ENCODE data around the gene NCR2.

Gene NCR2

DNA sequence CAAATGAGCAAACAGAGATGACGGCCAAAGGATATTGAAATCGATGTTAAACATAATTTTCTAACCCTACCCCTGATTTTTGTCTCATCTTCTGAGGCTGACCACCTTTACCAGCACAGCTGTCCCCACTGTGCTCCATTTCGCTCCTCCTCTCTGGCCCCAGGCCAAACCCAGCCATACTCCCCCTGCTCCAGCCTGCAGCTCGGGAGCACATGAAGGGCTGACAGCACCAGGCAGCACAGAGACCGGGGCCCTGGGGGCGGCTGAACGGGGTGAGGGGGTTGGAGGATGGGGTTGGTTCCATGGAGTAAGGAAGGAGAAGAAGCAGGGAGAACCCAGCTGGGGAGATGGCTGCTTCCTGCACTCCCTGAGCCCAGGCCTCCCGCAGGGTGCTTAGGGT is 3.2 kb upstream of the NCR2 start:
- TF ChIP-seq ZC3H10 (CRISPR knock-in tag; IDR thresholded peaks at IDR 0.05) = no peak
- TF ChIP-seq ZFP3 (CRISPR knock-in tag; IDR thresholded peaks at IDR 0.05) = no peak
- TF ChIP-seq CSRNP3 (CRISPR knock-in tag; IDR thresholded peaks at IDR 0.05) = no peak
- TF ChIP-seq RARB (CRISPR knock-in tag; IDR thresholded peaks at IDR 0.05) = no peak
- TF ChIP-seq, protein P1, sequence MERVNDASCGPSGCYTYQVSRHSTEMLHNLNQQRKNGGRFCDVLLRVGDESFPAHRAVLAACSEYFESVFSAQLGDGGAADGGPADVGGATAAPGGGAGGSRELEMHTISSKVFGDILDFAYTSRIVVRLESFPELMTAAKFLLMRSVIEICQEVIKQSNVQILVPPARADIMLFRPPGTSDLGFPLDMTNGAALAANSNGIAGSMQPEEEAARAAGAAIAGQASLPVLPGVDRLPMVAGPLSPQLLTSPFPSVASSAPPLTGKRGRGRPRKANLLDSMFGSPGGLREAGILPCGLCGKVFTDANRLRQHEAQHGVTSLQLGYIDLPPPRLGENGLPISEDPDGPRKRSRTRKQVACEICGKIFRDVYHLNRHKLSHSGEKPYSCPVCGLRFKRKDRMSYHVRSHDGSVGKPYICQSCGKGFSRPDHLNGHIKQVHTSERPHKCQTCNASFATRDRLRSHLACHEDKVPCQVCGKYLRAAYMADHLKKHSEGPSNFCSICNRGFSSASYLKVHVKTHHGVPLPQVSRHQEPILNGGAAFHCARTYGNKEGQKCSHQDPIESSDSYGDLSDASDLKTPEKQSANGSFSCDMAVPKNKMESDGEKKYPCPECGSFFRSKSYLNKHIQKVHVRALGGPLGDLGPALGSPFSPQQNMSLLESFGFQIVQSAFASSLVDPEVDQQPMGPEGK (CRISPR knock-in tag; IDR thresholded peaks at IDR 0.05; ENCODE audit: borderline replicate concordance) = no peak
- TF ChIP-seq, protein P2, sequence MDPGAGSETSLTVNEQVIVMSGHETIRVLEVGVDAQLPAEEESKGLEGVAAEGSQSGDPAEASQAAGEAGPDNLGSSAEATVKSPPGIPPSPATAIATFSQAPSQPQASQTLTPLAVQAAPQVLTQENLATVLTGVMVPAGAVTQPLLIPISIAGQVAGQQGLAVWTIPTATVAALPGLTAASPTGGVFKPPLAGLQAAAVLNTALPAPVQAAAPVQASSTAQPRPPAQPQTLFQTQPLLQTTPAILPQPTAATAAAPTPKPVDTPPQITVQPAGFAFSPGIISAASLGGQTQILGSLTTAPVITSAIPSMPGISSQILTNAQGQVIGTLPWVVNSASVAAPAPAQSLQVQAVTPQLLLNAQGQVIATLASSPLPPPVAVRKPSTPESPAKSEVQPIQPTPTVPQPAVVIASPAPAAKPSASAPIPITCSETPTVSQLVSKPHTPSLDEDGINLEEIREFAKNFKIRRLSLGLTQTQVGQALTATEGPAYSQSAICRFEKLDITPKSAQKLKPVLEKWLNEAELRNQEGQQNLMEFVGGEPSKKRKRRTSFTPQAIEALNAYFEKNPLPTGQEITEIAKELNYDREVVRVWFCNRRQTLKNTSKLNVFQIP (CRISPR knock-in tag; IDR thresholded peaks at IDR 0.05; ENCODE audit: borderline replicate concordance, low read depth) = no peak
- no peak for TF ChIP-seq ZNF70 (CRISPR knock-in tag; IDR thresholded peaks at IDR 0.05)
- no peak for TF ChIP-seq ISL1 (CRISPR knock-in tag; IDR thresholded peaks at IDR 0.05)
- TF ChIP-seq ARNTL (CRISPR knock-in tag; IDR thresholded peaks at IDR 0.05; ENCODE audit: borderline replicate concordance, low read depth) = no peak
- ATAC-seq = no peak

DNA sequence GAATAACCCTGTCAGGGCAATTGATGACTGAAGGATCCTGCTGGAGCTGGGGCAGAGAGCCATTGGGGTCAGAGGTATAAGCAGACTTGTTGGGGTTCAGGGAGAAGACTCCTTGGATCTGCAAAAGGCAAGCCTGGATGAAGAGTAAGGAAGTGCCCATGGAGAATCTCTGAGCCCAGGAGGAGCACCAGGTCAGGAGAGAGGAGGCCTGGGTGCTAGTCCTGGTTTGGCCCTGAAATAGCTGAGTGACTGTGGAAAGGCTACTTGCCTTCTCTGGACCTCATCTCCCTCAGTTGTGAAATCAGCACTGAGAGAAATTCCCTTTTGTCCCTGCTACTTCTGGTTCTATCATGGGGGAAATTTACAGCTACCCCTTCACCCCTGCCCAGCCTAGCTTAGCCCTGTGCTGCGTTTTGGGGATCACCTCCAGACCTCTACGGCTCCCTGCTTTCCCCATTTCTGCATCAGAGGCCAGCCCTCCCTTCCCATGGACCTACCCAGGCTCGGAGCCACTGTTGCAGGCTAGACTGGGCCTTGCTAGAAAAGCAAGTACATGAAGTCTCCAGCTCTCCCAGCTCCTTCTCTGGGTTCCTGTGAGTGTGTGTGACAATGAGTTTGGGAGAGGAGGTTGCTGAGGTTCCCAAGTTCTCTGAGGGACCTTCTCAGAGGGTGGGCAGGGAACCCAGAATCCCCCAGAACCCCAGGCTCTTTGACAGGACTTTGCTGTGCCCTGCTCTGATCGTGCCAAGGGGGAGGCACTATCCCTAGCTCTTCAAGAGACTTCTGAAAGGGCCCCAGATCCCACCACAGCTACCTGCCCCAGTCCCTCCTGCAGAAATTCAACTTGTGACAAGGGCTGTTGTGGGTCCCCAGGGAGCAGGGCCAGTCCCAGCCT is 2.3 kb upstream of the NCR2 start:
- TF ChIP-seq PPARA (CRISPR knock-in tag; IDR thresholded peaks at IDR 0.05; ENCODE audit: borderline replicate concordance) (no peak), ESRRG (CRISPR knock-in tag; IDR thresholded peaks at IDR 0.05) (no peak), ZC3H10 (CRISPR knock-in tag; IDR thresholded peaks at IDR 0.05) (no peak), RARB (CRISPR knock-in tag; IDR thresholded peaks at IDR 0.05) (no peak), ZFP30 (CRISPR knock-in tag; IDR thresholded peaks at IDR 0.05) (no peak), OSR1 (CRISPR knock-in tag; IDR thresholded peaks at IDR 0.05) (no peak), ISL1 (CRISPR knock-in tag; IDR thresholded peaks at IDR 0.05) (no peak)
- TF ChIP-seq, protein P2 (CRISPR knock-in tag; IDR thresholded peaks at IDR 0.05; ENCODE audit: borderline replicate concordance, low read depth) = no peak
- no peak for ATAC-seq

- TF ChIP-seq ZFP30 (CRISPR knock-in tag; IDR thresholded peaks at IDR 0.05) (no peak), RARB (CRISPR knock-in tag; IDR thresholded peaks at IDR 0.05) (no peak), ZFP3 (CRISPR knock-in tag; IDR thresholded peaks at IDR 0.05) (no peak), ZNF565 (CRISPR knock-in tag; conservative IDR thresholded peaks at IDR 0.05; ENCODE audit: low read depth) (no peak), BACH2 (CRISPR knock-in tag; IDR thresholded peaks at IDR 0.05; ENCODE audit: borderline replicate concordance) (no peak), ESRRG (CRISPR knock-in tag; IDR thresholded peaks at IDR 0.05) (no peak), TOX (CRISPR knock-in tag; IDR thresholded peaks at IDR 0.05; ENCODE audit: borderline replicate concordance) (no peak), CSRNP3 (CRISPR knock-in tag; IDR thresholded peaks at IDR 0.05) (no peak)
- TF ChIP-seq, protein P3, sequence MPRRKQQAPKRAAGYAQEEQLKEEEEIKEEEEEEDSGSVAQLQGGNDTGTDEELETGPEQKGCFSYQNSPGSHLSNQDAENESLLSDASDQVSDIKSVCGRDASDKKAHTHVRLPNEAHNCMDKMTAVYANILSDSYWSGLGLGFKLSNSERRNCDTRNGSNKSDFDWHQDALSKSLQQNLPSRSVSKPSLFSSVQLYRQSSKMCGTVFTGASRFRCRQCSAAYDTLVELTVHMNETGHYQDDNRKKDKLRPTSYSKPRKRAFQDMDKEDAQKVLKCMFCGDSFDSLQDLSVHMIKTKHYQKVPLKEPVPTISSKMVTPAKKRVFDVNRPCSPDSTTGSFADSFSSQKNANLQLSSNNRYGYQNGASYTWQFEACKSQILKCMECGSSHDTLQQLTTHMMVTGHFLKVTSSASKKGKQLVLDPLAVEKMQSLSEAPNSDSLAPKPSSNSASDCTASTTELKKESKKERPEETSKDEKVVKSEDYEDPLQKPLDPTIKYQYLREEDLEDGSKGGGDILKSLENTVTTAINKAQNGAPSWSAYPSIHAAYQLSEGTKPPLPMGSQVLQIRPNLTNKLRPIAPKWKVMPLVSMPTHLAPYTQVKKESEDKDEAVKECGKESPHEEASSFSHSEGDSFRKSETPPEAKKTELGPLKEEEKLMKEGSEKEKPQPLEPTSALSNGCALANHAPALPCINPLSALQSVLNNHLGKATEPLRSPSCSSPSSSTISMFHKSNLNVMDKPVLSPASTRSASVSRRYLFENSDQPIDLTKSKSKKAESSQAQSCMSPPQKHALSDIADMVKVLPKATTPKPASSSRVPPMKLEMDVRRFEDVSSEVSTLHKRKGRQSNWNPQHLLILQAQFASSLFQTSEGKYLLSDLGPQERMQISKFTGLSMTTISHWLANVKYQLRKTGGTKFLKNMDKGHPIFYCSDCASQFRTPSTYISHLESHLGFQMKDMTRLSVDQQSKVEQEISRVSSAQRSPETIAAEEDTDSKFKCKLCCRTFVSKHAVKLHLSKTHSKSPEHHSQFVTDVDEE (CRISPR knock-in tag; IDR thresholded peaks at IDR 0.05) = no peak
- TF ChIP-seq, protein P2 (CRISPR knock-in tag; IDR thresholded peaks at IDR 0.05; ENCODE audit: borderline replicate concordance, low read depth) = no peak
- no peak; the same call in 2 of the 3 replicates for ATAC-seq
Observed at GRCh38 chr6:41334482-41335040, 847 bp upstream of the NCR2 start.
